NCI-H446 treated with DMSO at 0.1 percent for 48 hours (cell line): ENCODE results near the gene ANKRD34B.
"Not testable (repeated sequence)": the region's sequence is repeated elsewhere in the genome, so short reads cannot be mapped to it uniquely, and the experiment has no call there.

Experiments
- DNase-seq: peaks from one replicate; lab custom pipeline; 2025; lab: John Stamatoyannopoulos, UW

Gene ANKRD34B

DNA sequence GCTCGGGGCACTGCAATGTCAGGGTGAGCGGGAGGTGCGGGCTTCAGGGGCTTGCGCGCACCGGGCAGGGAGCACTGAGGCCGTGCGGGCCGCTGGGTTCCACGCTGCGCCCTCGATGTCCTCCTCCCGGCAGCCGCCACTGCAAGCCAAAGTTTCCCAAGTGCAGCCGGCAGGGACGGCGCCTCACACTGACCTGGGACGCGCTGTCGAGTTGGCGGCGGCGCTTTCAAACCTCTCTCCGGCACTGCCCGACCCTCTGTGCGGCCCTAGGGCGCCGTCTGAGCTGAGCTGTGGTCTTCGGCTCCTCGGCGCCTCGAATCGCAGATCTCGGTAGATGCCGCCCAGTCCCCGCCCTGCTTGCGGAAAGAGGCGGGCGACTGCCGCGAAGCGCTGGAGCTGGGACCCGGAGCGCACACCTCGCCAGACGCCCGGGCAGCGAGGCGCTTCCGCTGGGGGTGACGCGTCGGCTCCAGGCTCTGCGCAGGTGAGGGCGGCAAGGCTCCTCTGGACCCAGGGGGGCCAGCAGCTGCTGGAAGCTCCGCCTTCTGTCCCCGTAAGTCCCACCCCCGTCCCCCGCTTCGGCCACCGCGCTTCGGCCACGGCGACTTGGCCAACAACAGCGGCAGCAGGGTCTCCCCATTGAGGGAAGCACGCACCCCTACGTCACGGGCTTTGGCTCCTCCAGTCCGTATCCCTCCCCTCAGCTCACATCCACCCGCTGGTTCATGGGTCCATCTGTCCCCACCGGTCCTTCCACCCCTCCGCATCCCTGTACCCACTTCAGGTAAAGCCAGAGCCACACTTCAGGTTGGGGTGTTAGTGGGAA, at the start of gene ANKRD34B:
ANKRD34B (minus strand) TSS at position 320 of the 826 bp plus-strand sequence. CDS start 10,261 bp downstream, outside the sequence.
- no peak for DNase-seq

DNA sequence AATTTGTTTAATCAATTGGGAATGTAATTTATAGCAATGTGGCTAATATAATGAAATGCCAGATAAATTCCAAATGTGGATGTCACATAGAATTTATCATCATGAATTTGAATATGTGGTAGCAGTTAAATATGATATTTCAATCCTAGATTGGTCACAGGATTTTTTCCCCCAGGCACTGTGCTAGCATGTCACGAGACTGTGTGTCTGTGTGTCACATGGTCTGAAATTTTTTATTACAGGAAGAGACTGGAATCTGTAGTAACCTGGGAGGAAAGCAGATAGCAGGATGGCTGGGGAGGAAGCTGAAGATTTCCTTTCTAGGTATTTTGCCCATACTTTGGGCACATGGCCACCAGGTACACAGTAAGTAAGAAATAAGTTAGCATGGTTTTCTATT, 49.0 kb upstream of the ANKRD34B start:
- no peak for DNase-seq

DNA sequence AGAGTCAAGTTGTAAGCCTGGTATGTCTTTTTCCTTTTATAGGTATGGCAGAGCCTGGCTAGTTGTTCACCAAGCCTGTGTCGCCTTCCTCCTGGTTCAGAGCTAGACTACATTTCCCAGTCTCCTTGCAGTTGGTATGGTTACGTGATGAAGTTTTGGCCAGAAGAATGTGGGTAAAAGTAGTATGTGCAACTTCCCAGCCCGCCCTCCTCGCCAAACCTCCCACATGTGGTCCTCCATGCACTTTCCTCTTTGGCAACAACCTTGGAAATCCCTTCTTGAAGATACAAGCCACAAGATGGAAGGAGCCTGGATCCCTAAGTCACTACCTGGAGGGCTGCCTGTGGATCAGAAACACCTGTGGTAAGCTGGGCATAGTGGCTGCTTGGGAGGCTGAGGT, 48.4 kb upstream of the ANKRD34B start:
- DNase-seq, result no peak

DNA sequence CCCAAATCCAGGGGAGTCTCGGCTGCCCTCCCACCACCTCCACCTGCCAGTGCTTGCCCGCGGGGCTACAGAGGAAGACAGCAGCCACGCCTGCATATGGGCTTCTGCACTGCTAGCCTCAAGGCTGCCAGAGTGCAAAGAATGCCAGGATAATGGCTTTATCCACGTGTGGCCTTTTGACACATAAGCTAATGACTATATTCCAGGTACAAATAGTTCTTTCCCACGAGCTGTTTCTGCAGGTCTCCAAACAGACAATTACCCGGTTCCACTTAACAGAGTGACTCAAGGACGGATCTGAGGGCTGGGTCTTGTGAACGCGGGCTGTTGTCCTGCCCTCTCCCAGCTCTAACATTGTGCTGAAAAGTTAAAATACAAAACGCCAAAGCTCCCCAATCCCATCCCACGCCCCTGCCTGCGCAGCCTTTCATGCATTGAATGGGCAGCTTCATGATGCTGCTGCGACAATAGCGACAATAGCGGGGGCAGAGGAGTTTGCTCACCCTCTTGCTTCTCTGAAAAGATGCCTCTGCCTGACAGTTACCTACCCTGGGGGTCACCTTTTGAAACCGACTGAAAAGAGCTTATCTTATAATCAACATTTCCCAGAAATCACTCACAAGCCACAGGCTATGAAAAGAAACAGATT, 45.3 kb upstream of the ANKRD34B start:
- DNase-seq, result no peak

DNA sequence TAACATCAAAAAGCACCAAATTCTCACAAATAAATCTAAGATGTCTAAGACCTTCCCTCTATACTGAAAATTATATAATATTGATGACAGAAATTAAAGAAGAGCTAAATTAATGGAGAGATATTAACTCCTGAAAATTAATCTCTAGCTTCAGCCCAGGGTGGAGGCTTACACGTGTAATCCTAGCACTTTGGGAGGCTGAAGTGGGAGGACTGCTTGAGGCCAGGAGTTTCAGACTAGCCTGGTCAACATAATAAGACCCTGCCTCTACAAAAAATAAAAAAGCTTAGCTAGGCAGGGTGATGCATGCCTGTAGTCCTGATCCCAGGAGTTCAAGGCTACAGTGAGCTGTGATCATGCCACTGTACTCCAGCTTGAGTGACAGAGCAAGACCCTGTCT, 39.6 kb upstream of the ANKRD34B start:
- no peak for DNase-seq

DNA sequence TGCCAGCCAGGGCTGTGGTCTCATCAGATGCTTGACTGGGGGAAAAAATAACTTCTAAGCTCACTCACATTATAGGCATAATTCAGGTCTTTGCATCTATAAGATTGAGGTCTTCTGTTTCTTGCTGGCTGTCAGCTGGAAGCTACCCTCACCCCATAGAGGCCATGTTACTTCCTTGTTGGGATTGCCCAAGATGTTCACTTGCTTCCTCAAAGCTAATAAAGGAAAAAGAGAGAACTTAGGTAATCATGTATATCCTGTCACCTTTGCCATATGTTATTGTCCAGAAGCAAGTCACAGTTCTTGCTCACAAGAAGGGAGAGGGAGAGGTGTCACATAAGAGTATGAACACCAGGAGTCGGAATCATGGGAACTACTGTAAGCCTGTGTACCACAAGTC, 38.7 kb upstream of the ANKRD34B start:
- DNase-seq, result no peak

DNA sequence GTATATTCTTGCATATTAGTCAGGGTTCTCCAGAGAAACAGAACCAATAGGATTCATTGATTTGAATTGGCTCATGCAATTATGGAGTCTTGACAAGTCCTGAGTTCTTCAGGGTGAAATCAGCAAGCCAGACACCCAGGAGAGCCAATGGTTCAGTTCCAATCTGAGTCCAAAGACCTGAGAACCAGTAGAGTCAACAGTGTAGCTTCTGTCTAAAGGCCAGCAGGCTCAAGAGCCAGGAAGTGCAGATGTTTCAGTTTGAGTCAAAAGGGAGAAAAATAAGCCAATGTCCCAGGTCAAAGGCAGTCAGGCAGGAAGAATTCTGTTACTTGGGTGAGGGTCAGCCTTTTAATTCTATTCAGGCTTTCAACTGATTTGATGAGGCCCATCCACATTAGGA, 37.8 kb upstream of the ANKRD34B start:
- DNase-seq, result no peak

DNA sequence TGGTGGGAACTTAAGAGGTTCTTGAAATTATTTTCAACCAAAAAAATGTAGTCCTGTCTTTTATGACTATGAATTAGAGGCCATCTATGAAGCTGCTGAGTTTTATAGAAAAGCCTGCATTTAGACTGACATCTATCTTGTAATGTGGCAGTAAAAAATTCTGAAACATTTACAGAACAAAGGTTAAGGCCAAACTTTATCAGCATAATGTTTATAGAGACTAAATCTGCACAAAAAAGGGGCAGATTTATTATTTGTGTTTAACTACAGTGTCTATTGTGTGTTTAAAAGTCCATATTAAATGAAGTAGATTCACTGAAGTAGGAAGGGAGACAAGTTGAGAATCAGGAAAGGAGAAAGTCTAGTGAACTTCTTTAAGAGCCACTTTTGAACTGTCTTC, 37.3 kb upstream of the ANKRD34B start:
- no peak for DNase-seq

DNA sequence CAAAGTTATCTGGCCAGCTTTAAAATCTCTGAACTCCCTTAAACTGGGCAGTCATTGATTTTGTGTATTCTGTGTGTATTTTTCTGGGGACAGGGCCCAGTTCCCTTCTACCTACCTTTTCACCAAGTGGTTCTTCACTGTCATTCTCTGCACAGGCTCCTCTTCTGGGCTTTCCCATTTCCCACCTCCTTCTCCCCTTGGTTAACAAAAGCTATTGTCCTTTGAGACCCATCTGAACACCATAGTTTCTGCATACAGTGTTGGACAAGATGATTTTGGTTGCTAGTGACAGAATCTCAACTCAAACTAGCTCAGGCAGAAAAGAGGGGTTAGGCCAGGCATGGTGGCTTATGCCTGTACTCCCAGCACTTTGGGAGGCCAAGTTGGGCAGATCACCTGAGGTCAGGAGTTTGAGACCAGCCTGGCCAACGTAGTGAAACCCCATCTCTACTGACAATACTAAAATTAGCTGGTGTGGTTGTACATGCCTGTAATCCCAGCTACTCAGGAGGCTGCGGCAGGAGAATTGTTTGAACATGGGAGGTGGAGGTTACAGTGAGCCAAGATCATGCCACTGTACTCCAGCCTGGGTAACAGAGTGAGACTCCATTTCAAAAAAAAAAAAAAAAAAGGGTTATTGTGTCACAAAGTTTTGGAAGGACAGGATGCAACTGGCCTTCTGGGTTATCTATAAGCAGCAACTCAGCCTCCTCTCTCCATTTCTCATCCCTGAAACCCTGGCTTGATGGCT, 31.0 kb upstream of the ANKRD34B start:
- no peak for DNase-seq

DNA sequence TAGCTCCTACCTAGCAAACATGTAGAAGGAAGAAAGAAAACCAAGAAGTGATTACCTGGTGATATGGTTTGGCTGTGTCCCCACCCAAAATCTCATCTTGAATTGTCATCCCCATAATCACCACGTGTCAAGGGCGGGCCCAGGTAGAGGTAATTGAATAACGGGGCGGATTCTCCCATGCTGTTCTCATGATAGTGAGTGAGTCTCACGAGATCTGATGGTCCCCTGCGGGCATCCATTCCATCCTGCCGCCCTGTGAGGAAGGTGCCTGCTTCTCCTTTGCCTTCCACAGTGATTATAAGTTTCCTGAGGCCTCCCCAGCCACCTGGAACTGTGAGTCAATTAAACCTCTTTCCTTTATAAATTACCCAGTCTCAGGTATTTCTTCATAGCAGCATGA, 27.4 kb upstream of the ANKRD34B start:
- no peak for DNase-seq

DNA sequence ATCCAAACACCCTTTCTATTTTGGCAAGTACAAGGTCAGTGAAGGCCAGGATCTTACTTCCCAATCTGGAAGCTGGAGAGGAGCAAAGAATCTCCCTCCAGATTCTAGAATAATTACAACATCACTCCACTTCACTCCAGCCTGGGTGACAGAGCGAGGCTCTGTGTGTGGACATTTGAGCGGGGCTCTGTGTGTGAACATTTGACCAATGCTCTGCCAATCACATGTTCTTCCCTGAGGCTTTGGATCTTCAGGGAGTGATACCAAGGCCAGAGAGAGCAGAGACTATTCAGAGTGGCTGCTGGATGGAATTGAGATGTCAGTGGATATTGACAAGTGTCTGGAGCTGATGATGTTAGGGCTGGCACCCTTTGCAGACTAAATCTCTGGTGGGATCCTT, 24.7 kb upstream of the ANKRD34B start:
- DNase-seq, result no peak

DNA sequence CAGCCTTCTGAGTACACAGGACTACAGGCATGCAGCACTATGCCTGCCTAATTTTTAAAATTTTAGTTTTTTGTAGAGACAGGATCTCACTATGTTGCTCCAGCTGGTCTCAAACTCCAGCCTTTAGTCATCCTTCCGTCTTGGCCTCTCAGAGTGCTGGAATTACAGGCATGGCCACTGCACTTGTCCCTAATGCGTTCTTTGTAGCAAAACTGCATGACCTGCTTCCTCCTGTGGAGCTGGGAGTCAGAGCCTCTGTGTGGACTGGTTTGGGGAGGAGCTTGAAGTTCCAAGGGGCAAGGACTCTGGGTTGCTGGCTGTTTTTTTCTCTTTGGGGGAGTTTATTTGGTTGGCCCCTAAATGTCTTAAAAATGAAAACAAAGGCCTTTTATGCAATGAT, 22.7 kb upstream of the ANKRD34B start:
- DNase-seq, result no peak

DNA sequence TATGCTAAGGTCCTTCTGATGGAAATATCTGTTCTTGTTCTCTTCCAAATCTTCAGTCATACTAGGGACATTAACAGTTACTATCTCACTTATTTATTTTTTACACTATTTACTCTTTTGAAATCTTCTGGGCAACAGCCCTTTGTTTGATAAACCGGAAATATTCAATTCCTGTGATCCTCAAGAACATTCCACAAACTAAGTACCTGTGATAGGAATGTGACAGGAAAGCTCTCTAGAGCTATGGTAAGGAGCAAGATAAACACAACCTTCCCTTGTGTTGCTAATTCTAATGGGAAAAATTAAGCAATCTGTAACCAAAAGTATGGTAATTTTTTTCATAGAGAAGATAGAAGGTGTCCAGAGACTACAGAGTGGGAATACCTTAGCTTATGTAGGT, 22.0 kb upstream of the ANKRD34B start:
- DNase-seq, result no peak

DNA sequence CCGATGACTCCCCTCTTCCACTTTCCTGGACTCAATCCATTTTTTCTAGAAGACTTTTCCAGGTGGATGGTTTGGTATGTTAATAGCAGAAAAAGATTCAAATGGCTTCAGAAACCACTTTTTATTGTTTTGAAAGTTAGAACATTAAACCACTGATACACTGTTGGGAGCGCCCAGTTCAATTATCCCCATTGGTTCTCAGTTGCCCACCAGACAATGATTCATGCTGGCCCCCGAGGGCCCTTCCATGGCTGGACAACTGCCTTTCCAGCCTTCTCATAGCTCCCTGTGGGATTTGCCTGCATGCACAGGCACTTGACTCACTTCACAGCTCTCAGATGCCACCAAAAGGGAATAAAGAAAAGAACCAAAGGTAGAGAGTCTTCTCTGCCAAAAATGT, 21.3 kb upstream of the ANKRD34B start:
- no peak for DNase-seq

DNA sequence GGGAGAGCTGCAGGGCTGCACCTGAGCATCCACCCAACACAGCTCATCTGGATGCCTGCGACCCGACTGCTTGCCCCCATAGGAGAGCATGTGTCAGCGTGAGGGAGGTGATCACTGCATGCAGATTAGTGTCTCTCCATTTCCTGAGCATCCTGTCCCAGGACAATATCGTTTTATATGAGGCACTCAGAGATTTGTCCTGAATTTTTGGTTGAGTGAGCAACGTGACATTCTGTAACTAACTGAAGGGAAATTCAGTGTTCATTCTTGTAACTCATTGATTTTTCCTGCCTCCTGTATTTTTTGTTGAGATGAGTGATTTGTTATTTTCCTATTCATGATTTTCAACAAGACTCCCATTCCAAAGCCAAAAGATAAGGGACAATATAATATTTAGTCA, 20.7 kb upstream of the ANKRD34B start:
- DNase-seq, result no peak

DNA sequence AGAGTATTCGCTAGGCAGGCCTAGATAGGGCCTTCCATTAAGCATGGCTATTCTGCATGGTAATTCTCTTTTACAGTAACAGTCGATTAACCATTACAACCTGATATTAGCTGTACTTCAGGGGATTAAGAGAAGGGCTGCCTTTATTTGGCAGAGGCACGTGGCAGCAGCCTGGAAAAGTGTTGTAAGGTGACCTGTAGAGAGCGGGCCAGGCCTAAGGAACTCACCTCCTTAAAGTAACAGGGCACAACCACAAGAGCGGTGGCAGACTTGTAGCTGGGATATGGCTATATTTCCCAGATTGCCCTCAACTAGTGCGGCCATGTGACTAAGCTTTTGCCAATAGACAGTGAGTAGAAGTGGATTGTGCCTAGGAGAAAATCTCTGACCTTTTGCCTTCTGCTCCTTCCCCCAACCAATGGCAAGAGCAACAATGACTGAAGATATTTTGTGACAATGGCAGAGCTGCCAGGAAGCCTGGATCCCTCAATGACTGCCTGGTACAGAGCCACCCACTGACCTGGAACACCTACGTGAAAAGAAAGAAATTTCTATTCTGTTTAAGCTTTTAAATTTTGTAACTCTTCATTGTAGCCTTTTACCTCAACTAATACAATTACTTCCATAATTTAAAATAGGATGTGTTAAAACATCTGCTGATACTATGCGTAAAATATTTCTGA, 18.9 kb upstream of the ANKRD34B start:
- no peak for DNase-seq

DNA sequence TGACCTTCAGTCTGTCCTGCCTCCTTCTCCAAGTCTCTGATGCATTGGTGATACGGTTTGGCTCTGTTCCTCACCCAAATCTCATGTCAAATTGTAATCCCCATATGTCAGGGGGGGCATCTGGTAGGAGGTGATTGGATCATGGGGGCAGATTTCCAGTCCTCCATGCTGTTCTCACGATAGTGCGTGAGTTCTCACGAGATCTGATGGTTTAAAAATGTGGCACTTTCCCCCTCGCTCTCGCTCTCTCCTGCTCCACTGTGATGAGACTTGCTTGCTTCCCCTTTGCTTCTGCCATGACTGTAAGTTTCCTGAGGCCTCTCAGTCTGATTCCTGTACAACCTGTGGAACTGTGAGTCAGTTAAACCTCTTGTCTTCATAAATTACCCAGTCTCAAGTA, 14.7 kb upstream of the ANKRD34B start:
- DNase-seq, result no peak

DNA sequence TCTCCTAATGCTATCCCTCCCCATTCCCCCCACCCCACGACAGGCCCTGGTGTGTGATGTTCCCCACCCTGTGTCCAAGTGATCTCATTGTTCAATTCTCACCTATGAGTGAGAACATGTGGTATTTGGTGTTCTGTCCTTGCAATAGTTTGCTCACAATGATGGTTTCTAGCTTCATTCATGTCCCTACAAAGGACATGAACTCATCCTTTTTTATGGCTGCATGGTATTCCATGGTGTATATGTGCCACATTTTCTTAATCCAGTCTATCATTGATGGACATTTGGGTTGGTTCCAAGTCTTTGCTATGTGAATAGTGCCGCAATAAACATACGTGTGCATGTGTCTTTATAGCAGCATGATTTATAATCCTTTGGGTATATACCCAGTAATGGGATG, 10.2 kb upstream of the ANKRD34B start:
- DNase-seq, result not testable (repeated sequence)

DNA sequence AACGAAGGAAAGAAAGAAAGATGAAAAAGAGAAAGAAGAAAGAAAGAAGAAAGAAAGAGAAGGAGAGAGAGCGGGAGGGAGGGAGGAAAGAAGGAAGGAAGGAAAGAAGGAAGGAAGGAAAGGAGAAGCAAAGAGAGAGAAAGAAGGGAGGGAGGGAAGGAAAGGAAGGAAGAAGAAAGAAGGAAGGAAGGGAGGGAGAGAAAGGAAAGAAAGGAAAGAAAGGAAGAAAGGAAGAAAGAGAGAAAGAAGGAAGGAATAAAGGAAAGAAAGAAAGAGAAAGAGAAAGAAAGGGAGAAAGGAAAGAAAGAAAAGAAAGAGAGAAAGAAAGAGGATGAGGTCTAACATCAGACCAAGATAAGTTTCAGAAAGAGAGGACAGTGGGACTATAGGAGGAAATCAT, 9.0 kb upstream of the ANKRD34B start:
- no peak for DNase-seq

DNA sequence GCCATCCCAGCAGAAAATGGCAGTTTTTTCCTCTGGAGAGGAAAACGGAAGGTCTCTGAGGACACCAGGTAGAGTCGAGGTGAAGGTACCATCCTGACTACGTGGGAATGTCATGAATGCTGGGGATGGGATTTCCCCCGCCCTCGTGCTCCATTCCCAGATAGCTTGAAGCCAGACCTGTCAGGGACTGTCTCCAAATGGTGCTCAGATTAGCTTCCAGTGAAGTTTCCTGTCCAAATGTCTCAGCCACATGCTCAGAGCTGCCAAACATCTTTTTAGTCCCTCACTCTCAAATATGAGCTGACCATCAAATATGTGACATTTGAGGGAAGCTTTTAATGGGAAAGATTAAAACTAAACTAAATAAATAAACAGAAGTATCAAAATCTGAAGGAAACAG, 7.6 kb upstream of the ANKRD34B start:
- DNase-seq, result no peak

DNA sequence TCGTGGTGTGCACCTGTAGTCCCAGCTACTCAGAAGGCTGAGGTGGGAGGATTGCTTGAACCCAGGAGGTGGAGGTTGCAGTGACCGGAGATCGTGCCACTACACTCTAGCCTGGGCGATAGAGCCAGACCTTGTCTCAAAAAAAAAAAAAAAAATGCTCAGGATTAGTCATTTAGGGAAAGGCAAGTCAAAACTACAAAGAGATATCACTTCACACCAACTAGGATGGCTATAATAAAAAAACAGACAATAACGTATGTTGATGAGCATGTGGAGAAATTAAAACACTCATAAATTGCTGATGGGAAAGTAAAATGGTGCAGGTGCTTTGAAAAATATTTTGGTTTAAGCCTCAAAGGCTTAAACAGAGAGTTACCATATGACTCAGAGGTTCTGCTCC, 6.3 kb upstream of the ANKRD34B start:
- DNase-seq, result no peak

DNA sequence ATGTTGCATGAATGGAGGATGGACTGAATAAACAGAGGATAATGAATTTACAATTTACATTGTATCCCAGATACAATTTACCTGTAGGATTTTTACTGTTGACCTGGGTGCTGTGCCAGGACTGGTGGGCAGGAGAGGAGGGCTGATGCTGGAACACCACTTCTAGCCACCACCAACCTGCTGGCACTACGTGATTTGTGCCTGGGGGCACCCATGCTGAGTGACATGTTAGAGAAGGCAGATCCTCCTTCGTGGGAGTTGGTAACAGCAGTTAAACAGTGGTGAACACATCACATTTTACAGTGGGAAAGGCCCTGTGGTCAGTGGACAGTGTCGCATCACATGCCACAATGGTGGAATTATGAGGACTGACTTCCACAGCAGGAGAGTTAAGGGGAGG, 3.0 kb upstream of the ANKRD34B start:
- DNase-seq, result no peak
